GM19467 (cell line): ENCODE data around the gene MDGA2.
"Not testable (repeated sequence)": the region's sequence is repeated elsewhere in the genome, so short reads cannot be mapped to it uniquely, and the experiment has no call there.

ENCODE experiments used
- ATAC-seq: cut with Tn5 transposase; IDR thresholded peaks from one replicate; pipeline ENCODE4 v1.9.1; 2021; ENCODE audit warnings: mild to moderate bottlenecking, moderate library complexity; ENCODE audit not compliant: unreplicated experiment

The MDGA2 gene

GRCh38 chr14:47259796-47260195 is 415.6 kb downstream of the MDGA2 start:
- no peak for ATAC-seq

- no peak for ATAC-seq
Observed at GRCh38 chr14:47257013-47257412, 418.4 kb downstream of the MDGA2 start.

GRCh38 chr14:47252802-47253201 is 422.6 kb downstream of the MDGA2 start:
- no peak for ATAC-seq

DNA sequence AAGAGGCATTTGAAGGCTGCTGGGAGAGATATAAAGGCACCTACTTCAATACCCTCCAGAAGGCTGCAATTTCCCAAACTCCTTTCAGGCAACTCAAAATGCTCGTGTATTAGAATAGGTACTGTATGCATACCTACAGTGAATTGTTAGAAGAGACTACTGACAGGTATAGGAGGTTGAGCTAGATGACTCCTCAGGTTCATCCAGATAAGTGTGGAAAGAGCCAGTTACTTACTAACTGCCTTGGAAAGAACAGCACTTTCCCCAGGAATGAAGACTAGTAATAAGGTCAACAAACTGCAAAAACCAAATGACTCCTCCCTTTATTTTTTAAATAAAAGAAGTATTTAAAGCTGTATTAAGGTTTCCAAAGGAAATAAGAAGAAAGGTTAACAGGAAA is 429.0 kb downstream of the MDGA2 start:
- ATAC-seq: no peak

GRCh38 chr14:47242579-47242978 is 432.8 kb downstream of the MDGA2 start:
- ATAC-seq: not testable (repeated sequence)

DNA sequence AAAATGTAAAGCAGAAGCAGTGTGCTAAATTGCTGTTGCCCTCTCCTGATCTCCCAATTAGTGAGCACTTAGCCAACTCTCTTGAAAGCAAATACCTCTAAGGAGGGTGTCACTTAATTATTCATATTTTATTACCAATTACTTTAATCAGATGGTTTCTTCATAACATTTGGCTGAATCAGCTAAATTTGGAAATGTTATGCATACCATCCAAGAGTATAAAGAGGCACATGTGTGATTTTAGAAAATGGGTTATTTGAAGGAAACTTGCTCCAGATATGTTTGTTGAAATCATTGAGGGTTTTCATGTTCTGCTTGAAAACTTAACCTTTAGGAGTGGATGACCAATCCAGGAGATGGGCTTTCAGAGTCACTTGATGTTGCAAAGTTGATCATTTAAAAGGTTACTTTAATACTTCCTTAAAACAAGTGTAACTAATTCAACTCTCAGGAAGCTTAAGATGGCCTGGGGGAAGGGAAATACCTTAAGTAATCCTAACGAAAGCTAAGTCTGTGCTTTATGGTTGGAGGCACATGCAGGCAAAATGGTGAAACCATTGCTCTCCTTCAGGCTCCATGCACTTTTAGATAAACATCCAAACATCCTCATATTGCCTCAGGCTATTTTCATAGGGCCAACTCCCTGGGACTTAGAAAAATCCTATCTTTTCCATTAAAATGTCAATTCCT is 434.5 kb downstream of the MDGA2 start:
- no peak for ATAC-seq

DNA sequence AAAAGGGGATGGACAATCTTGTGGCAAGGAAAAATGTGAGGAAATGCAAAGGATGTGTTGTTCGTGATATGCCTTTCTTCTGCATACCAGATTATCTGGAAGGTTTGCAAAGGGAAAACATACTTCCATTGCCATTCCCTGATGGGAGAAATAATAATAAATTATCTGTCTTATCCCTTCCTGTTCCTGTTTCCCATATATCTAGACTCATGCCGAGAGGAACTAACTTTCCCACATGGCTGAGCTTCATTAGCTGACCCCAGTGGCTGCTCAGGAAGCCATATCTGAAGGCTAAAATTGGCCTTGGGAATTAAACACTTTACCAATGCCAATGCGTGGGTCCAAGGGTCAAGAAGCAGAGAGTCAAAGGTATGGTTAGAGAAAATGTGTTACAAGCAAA is 439.8 kb downstream of the MDGA2 start:
- ATAC-seq: no peak

DNA sequence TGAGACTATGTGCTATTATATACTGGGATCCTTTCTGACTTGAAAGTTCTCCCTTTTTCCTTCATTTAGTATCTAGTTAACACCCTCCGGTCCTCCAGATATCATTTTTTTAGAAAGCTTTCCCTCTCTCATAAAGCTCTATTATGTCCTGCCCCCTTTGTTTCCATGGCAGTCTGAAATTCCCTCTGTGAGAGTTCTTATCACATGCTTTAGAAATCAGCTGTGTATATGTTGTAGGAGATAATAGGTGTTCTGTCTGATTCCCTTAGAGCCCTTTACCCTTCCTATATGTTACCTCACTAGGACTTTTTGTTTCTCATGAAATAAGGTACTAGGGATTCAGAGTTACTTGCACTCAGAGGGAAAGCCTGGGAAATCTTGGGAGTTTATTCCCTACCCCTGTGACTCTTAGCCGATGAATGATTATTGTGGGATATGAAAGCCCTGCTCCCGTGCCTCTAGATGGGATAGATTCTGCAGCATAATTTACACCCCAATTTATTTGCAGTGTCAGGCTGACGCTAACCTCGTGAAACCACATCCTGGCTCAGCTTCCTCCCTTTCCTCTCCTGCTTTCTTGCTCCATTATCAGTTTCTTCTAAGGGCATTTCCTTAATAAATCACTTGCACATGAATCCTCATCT is 448.4 kb downstream of the MDGA2 start:
- ATAC-seq: no peak

DNA sequence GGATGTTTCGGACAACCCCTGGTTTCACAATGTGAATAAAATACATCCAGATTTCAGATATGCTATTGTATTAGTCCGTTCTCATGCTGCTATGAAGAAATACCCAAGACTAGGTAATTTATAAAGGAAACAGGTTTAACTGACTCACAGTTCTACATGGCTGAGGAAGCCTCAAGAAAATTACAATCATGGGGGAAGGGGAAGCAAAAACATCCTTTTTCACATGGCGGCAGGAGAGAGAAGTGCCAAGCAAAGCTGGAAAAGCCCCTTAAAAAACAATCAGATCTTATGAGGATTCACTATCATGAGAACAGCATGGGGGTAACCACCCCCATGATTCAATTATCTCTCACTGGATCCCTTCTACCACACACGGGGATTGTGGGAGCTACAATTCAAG is 451.7 kb downstream of the MDGA2 start:
- ATAC-seq: no peak

DNA sequence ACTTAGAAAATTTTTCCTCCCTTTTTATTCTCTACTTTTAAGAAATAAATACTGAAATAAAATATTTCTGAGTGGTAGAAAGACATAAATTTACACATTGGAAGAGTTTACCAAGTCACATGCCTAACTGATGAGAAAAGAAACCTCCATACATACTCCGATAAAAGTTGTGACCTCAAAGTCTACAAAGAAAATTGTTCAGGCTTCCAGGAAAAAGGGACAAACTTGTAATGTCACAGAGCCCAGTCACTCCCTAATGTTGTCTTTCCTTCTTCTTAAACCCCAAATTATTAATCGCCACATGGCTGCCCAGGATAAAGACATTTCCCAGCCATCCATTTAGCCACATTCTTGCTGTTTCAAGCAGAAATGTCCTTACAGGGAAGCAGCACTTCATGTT is 455.3 kb downstream of the MDGA2 start:
- ATAC-seq: no peak

DNA sequence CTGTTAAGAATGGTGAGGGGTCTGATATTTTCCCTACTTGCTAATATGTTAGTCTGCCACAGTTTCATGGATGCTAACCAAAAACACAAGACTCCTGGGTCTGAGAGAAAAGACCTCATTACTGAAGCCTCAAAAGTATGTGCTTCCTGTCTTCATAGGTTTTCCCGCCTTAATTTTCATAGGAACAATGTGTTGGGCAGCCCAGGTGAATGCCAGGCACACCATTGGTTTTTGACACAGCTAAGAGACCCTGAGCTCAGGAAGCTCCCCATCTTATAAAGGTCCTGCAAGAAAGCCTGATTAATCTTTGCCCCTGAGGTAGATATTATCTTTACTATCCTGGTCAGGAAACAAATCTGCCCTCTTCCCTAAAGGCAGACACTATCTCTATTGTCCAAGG is 464.1 kb downstream of the MDGA2 start:
- ATAC-seq: no peak

DNA sequence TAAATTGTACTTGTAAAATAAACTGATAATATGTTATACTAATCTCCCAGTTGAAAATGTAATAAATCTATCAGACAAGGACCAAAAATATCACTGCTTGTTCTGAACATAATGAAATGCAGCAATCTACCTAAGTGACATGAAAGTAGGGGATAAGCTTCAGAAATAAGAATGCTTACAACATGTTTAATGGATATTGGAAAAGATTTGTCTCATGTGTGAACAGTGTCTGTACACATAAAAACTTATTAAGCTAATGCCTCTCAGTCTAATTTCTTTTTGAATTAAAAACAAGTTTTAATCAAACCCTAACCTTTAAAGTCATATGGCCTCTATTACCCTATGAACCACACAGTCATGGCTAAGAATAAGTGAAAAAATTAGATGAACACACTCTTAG is 465.3 kb downstream of the MDGA2 start:
- ATAC-seq: no peak

DNA sequence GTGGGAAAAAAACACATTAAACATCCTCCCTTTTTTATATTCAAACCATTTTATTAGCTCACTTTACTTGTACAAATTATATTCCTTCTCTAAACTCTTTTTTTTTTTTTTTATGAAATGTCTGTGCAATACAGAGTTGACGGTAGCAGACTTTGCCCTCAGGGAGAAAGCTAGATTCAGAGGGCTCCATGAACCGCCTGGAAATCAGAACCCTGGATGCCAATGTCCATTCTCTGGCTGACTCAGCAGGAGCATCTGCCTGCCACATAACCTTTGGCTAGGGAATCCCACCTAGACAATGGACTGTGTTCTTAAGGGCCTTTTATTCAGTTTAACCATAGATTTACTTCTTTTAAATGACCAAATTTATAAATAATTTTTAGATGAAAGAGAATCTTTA is 467.0 kb downstream of the MDGA2 start:
- ATAC-seq: no peak

GRCh38 chr14:47207617-47208016 is 467.8 kb downstream of the MDGA2 start:
- ATAC-seq: no peak

DNA sequence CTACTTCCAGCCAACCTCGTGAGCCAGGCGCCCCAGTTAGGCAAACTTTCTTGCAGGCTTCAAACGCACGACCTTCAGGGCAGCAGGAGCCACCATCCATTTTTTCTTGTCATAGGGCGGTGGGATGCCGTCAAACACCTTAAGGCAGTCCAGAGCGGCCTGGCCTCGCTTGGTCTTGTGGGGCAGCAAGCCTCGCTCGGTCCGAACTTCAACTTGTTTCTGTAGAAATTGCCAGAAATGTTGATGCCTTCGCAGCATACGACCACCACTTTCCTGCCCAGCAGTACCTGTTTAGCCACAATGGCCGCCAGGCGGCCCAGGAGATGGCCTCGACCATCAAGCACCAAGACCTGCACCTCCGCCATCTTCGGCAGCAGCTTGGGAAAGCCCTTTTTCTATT is 474.7 kb downstream of the MDGA2 start:
- no peak for ATAC-seq

GRCh38 chr14:47195582-47195981 is 479.8 kb downstream of the MDGA2 start:
- no peak for ATAC-seq

DNA sequence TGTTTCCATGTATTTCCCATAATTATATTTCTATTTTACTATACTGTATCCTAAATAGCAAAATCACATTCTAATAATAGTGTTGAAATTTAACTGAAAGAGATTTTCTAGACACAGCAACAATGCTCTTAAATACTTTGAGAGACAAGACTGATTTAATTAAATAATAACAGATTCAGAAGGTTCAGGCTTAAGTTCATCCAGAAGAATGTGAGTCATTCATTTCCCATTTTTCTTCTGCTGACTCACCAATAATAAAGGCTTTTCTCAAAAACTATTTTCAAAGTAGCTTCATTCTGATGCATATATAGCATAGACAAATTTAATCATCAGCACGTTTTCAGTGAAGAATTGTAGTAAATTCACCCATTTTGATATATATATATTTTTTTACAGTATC is 481.4 kb downstream of the MDGA2 start:
- no peak for ATAC-seq

DNA sequence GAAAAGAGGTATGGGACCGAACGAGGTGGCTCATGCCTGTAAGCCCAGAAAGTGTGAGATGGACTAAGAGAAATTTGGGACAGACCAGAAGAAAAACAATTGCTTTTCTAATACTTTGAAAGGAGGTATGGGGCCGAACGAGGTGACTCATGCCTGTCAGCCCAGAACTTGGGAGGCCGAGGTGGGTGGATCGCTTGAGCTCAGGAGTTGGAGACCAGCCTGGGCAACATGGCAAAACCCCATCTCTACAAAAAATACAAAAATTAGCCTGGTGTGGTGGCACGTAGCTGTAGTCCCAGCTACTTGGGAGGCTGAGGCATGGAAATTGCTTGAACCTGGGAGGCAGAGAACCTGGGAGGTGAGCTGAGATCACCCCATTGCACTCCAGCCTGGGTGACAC is 483.2 kb downstream of the MDGA2 start:
- not testable (repeated sequence) for ATAC-seq

DNA sequence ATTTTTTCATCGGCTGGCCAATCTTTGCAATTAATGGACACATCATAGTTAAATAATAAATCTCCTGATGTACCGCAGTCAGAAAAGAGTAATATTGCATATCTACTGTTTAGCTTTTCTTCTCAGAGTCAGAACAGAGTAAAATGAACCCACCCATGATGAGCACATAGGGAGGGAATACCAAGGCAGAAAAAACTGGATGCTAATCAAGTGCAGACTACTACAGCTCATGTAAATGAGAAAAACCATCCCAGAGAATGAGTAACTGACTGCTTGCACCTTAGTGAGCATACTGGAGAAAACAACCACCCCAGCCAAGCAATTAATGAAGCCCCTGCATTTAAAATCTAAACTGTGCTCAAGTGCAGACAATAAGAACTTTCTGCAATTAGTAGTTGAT is 483.7 kb downstream of the MDGA2 start:
- ATAC-seq: no peak

- ATAC-seq: no peak
Observed at GRCh38 chr14:47189911-47190484, 485.4 kb downstream of the MDGA2 start.

- no peak for ATAC-seq
Observed at GRCh38 chr14:47186486-47186885, 488.9 kb downstream of the MDGA2 start.

DNA sequence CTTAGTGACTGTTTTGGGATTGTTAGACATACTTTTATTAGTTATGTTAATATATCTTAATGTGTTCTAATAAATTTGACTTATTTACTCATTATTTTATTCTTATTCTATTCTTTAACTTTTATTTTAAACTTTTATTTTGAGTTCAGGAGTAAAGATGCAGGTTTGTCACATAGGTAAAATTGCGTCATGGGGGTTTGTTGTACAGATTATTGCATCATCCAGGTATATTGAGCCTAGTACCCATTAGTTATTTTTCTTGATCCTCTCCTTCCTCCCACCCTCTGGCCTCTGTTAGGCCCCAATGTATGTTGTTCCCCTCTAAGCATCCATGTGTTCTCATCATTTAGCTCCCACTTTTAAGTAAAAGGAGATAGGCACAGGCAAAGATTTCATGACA is 495.5 kb downstream of the MDGA2 start:
- no peak for ATAC-seq

- ATAC-seq: not testable (repeated sequence)
Observed at GRCh38 chr14:47171896-47172295, 503.5 kb downstream of the MDGA2 start.
